Loucy (cell line): ENCODE measurements around the gene NNAT.

Experiments used
- CTCF ChIP-seq: fragments of 200-600 bp; sonication (generic); conservative IDR thresholded peaks from 2 replicates; pipeline ENCODE4 v1.5.1; 2014; ENCODE audit warnings: mild to moderate bottlenecking, antibody characterized with exemption, low read length
- EZH2phosphoT487 ChIP-seq: fragments of 200-600 bp; IDR thresholded peaks from 2 replicates; pipeline ENCODE4 v1.6.1; 2018; ENCODE audit warnings: antibody characterized with exemption, mild to moderate bottlenecking, moderate library complexity, borderline replicate concordance

DNA sequence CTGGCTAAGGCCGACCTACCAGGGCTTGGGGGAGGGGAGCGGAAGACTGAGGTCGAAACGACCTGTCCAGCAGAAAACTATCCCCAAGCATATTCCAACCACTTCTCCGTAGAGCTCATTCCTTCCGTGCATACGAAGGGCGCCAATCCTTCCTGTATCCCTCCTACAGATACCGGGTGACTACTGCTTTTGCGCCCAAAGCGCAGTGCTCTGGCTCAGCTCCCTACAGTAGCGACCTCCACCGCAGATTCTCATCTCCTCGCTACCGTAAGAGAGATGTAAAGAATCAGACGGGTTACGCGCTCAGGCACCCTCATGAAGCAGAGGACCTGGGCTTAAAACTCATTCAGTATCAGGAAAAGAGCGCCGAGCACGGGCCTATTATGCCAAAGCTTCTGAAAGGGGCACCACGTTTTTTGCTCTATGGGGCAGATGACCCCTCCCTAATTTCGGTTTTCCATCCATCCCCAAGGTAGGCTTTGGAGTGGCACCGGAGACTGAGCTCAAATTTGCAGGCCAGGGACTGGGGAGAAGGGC lies 563 bp upstream of the NNAT start:
- no peak for TF ChIP-seq EZH2phosphoT487
- TF ChIP-seq CTCF = no peak
